ENCODE results near the gene LRRFIP1.
A peak's percentile ranks its signal among the peaks of the same experiment; 100 is the strongest.

Gene LRRFIP1

GRCh38 chr2:237642038-237642734 is 14.8 kb downstream of the LRRFIP1 start:
- no peak for DNase-seq

- DNase-seq = no peak
These were observed 15.7 kb downstream of the LRRFIP1 start for GRCh38 chr2:237643066-237643465.

- DNase-seq = no peak
These were observed 16.4 kb downstream of the LRRFIP1 start for GRCh38 chr2:237643582-237644380.

GRCh38 chr2:237644381-237644703 is 17.0 kb downstream of the LRRFIP1 start:
- no peak for DNase-seq

GRCh38 chr2:237645261-237645660 is 17.9 kb downstream of the LRRFIP1 start:
- DNase-seq = no peak

GRCh38 chr2:237647176-237648015 is 20.0 kb downstream of the LRRFIP1 start:
- no peak for DNase-seq

GRCh38 chr2:237648016-237648381 is 20.6 kb downstream of the LRRFIP1 start:
- no peak for DNase-seq

GRCh38 chr2:237649541-237650454 is 22.4 kb downstream of the LRRFIP1 start:
- no peak for DNase-seq

- DNase-seq = no peak
These were observed 23.1 kb downstream of the LRRFIP1 start for GRCh38 chr2:237650455-237650850.

- no peak for DNase-seq
These were observed 24.4 kb downstream of the LRRFIP1 start for GRCh38 chr2:237651761-237652160.

- DNase-seq = no peak
These were observed 24.8 kb downstream of the LRRFIP1 start for GRCh38 chr2:237652181-237652580.

- peak in 1 of 2 donors; percentile 15 for DNase-seq
These were observed 25.5 kb downstream of the LRRFIP1 start for GRCh38 chr2:237652854-237653253.

- DNase-seq = no peak
These were observed 26.6 kb downstream of the LRRFIP1 start for GRCh38 chr2:237653776-237654558.

GRCh38 chr2:237657063-237657462 is 29.7 kb downstream of the LRRFIP1 start:
- DNase-seq = no peak

GRCh38 chr2:237660381-237660900 is 33.1 kb downstream of the LRRFIP1 start:
- no peak for DNase-seq

- no peak for DNase-seq
These were observed 33.9 kb downstream of the LRRFIP1 start for GRCh38 chr2:237661270-237661669.

- DNase-seq = no peak
These were observed 34.5 kb downstream of the LRRFIP1 start for GRCh38 chr2:237661799-237662328.

GRCh38 chr2:237662671-237663093 is 35.3 kb downstream of the LRRFIP1 start:
- DNase-seq = peak; percentile 56 to 85

- DNase-seq = no peak
These were observed 36.2 kb downstream of the LRRFIP1 start for GRCh38 chr2:237663517-237664110.

- DNase-seq = no peak
These were observed 36.8 kb downstream of the LRRFIP1 start for GRCh38 chr2:237664151-237664550.

- DNase-seq = no peak
These were observed 38.3 kb downstream of the LRRFIP1 start for GRCh38 chr2:237665713-237666143.

Data from CD4-positive, alpha-beta T cell treated with Interleukin-1 beta for 1 hour (primary cell).